ACHN (cell line): ENCODE data around the gene TRMT1.

Experiments used
- DNase-seq: peaks from one replicate; pipeline ENCODE4 v3.0.0-alpha.2; 2015
- in situ Hi-C: cut with HindIII; loops from 2 replicates; pipeline ENCODE4 v1.10.0; 2017; ENCODE audit warnings: low sequenced_read_pairs, low pct_ligation_motif_present, low pct_unique_long_range_greater_than_20kb

TRMT1 gene

DNA sequence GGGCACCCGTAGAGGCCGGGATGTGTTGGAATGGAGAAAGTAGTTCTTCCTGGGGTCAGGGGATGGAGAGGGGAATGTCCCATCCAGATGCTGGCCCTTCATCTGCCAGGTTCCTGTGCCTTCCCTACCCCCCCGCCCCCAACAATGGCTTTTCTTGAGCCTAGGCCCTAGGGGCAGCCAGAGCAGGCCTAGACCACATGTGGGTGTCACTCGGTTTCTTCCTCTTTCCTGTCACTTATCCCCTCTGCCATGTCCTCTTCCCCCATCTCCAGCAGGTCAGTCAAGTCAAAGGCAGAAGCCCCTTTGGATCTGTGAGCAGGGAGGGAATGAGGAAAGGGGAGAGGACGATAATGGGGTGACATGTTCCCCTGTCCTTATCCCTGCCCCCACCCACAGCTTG lies 50.3 kb downstream of the TRMT1 start:
- in situ Hi-C loops = no loop called here
- DNase-seq = no peak

DNA sequence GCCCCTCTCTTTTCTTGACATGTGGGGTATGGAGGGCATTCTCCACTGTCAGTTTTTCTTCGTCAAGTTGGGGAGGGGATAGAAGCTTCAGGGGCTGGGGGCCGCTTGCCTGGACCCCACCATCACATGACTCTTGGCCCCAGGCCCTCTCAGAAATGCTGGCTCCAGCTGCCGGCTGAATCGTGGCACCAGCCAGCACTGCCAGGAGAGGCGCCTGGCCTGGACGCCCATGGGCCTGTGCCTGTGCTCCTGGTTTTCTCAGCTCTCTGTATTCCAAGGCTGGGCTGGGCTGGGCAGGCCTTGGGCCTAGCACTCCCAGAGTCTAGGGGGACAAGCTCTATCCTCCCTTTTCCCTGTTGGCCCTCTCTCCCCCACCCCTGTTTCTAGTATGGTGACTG lies 52.4 kb downstream of the TRMT1 start:
- in situ Hi-C loops = no loop called here
- no peak for DNase-seq

DNA sequence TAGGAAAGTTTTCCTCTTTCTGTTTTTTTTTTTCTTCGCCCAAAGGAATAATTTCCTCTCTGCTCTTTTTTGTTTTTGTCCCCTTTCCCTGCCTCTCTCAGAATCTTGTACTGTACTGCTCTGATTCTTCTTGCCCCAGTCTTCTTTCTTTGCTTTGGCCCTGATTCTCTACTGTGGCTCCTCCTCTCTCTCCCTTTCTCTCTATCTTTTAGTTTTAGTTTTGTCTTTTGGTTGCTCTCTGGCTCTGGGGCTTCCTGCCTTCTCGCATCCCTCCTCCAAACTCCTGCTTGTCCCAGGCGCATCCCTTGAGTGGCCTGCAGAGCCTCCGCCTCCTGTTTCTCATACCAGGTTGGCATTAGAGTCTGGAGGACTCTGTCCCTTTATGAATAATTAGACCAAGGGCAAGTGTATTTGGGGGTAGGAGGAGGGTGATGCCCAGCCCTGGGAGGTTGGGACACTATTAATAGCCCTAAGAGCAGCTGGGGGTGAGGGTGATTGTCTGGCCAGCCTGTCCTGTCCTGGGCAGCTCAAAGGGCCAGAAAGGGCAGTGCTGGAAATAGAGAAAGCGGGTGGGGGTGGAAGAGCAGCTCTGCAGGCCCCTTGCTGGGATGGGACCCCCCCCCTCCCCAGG lies 53.0 kb downstream of the TRMT1 start:
- in situ Hi-C loops = no loop called here

DNA sequence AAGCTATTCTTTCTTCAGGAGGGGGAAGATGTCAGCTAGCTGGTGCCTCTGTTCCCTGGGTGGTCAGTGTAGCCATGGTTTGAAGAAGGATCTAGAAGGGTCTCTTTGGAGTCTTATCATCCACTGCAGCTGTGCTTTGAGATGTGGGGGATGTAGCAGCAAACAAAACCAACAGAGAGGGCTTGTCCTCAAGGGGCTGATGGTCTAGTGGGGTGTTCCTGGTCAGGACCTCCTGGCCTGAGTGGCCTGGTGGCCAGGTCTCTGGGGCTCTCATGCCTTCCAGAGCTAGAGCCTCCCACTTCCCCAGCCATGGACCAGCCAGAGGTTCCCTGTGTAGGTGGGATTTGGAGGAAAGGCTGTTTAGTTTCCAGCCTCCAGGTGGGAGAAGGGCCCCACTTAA lies 54.2 kb downstream of the TRMT1 start:
- DNase-seq = no peak
- in situ Hi-C loops = no loop called here

More for the DNA sequence above, 53.0 kb downstream of the TRMT1 start:
- DNase-seq = no peak

DNA sequence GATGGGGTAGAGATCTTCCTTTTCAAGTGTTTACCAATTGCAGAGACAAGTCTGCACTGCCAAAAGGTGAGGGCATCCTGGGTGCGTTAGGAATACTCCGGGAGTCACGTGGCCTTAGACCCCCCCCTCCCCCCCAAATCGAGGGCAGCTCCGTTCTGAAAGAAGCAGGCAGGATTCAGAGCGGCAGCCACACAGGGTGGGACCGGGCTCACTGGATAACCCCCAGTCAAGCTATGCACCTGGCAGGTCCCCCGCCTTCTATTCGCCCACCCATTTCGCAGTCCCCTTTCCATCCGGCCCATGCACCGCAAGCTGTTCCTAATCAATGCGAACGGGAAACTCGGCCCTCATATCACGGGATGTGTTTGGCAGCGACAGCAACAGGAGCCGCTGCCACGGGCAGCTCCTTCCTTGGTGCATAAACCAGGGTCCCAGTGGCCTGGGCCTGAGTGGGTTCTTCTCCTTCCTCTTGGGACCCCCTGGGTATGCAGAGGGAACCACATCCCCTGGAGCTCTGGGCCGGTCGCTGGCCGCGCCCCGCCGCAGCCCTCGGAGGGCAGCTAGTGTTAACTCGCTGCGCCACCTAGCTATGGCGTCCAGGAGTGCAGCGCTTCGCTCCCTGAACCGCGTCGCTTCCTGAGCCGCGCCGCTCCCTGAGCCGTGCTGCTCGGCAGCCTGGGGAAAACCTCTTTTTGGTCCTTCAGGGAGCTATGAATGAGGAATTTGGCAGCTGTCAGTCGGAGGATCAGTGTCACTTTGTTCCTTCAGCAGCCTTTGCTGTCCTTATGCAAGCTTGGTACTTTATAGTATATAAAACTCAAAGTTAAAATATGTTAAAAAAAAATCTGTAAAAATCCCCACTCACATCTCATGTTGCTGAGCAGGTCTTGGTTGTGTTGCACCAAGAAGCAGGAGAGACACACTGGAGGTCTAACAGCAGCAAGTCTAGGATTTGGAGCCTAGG lies 55.3 kb downstream of the TRMT1 start:
- in situ Hi-C loops = no loop called here
- peak; percentile 77 for DNase-seq

DNA sequence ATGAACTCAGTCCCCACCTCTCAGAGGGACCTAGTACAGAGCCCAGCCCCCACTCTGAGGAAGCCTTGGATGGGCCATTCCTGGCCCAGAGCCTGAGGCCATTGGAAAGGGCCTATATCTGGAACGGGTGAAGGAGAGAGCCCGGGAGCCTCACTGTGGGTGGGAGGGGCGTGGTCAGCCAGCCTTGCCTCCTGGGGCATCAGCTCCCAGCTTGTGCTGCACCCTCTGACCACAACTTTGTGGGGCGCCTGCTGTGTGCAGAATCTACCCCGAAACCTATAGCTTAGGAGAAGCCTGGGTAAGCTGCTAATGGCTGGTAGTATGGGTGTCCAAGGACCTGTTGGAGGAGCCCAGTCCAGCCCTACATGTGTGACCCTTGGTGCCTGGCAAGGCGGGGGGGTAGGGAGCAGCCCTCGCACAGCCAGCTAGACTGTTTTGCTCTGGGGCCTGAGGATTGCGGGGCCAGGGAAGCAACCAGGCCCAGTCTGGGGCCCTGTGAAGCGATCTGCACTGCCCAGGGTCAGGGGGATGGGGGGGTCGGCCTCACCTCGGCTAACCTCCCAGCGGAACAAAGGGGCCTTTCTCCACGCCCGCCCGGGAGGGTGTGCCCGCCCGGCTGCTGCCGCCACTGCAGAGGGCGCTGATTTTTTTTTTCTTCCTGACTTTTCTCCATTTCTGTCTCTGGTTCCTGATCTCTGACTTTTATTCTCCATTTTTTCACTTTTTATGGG lies 56.1 kb downstream of the TRMT1 start:
- in situ Hi-C loops = no loop called here
- DNase-seq = peak; percentile 70

DNA sequence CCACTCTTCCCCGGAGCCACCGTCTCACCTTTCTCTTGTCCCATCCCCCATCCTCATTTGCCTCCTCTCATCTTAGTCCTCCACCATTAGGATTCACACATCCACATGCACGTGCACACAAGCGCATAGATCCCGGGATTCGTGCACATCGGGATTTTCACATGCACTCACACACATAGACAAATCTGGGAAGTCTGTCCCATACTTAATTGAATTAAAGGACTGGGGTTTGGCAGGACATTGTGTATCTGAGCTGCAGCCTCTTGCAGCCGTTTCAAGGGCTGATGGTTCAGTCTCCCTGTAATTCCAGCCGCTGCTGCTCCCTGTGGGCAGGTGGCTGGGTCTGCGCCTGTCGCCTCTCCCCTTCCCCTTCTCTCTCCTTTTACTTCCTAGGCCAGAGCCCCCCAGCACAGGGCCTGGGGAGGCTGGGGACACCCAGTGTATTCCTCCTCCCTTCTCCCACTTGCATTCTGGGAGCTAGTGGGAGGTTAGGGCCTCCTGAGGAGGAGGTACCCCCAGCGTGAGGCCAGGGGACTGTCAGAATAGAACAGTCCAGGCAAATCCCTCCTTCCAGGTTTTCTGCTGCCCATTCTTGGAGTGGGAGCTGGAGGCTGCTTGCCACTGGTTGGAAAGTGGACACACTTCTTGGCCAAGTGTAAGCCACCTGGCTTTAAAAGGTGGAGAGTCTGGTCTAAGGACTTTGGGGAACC lies 57.4 kb downstream of the TRMT1 start:
- in situ Hi-C loops = no loop called here
- DNase-seq = no peak

DNA sequence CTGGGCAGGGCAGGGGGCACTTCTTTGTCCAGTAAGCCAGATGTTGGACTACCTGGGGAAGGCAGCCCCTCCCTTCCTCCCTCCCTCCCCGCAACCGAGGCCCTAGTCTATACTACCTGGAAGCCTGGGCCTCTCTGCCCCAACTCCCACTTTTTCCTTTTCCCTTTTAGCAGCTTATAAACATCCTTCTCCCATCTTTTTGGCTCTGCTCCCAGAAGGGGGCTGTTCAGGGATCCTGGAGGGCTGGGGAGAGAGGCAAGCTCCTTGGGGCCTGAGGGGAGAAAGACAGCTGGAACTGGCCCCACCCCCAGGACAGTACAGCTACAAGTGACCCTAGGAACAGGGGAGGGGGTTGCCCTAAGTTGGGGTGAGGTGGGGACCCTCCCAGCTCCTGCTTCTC lies 58.8 kb downstream of the TRMT1 start:
- no peak for DNase-seq
- in situ Hi-C loops = no loop called here

DNA sequence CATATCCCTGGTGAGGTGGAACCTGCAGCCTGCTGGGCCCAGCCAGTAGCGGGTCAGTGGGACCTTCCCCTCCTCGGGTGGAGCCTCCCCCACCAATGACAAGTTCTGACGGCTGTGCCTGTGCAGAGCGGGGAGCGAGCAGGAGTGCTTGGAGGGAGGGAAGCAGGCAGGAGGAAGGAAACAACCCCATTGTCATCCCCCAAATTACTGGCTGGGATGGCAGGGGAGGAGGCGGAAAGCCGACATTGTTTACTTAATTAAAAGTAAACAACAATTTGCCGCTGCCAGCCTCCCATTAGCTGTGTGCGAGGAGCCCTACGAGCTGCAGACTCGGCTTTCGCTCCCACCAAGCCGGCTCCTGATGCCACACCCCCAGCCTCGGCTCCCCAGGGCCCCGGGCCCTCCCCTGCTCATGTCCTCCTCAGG lies 59.4 kb downstream of the TRMT1 start:
- in situ Hi-C loops = no loop called here
- DNase-seq = no peak

DNA sequence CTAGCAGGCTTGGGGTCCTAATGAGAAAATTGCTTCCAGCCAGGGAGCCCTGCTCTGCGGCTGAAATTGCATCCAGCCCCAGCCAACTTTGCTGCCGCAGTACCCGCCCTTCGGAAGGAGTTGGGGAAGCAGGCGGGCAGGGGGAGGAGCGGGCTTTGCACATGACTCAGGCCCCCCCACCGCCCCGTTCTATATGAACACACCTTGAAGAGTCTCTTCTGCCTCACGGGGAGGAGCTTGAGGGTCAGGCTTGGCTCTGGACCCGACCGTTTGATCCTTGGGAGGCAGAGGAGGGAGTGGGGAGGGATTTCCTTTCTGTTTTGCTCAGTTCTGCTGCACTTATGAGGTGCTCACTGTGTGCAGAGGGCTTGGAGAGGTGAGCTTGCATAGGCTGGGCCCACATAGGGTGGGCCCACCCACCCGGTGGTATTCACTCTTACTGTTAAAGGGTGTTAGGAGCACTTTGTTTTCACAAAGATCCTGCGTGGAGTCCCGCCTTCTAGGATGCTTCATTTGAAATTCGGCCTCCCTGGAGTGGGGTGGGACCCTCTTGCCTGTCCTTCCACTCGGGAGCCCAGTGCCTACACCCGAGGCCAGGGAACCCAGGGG lies 60.4 kb downstream of the TRMT1 start:
- DNase-seq = peak; percentile 92
- in situ Hi-C loops = no loop called here

DNA sequence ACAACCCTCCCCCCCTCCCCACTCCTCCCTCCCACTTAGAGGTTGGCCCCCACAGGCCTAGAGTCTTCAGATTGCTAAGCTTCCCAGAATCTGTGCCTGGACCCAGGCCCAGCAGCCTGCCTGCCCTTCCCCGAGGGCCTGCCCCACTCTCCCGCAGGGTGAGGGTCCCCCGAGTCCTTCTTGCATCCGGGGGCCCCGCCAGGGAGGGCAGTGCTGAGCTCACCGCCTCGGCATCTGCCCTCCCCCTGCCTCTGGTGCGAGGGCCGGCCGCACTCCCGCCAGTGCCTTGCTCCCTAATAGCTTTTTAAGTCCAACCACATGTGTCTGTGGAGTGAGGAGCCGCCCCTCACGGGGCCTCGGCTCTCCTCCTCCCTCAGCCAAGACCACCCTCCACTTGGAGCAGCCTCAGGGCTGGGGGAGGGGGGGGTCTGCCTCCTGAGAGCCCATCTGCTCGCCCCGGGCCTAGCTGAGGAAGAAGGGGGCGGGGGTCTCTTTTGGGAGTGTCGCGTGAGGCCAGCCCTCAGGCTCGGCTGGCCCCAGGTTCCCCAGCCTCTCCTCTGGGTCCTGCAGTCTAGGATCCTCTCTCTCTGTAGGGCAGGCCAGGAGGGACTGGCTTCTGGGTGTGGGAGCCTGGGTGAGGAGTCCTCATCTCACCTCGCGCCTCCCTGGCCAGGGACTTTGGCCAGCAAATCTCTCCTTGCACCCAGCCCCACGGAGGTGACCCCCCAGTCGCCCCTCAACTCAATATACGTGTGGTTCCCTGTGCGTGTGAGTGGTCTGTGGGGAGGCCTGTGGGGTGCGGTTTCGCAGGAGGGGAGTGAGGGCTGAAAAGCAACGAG lies 61.1 kb downstream of the TRMT1 start:
- DNase-seq = peak; percentile 82
- in situ Hi-C loops = no loop called here
